Measurements from ENCODE around the gene KEAP1. TPM values are rescaled to one million over a fixed set of nuclear protein-coding genes. Genes with fewer than 3 reads are reported as not detected.

KEAP1 gene
- total and polyA plus RNA-seq, 2 of the 8 experiments (the other 6 are each of a cell fraction or from before 2014, with no cell fraction given) = 80.6 to 106 TPM

- H3K4me2 ChIP-seq (ENCODE audit: insufficient read depth in 1 of 2, low read depth in 2 of 2, low read length in 2 of 2) = no peak overlapping the region
- H3K4ac ChIP-seq (replicated peaks; ENCODE audit: insufficient read length, low read depth, low read length) = no peak overlapping the region
- ChIA-PET POLR2A (ENCODE audit: partially characterized antibody) (interaction anchor here (0.9 to 1.4 kb wide), 2 partner anchors 14 to 25 kb away, joined by 3 to 5 read pairs; no protein-coding TSS in a partner anchor), CTCF (ENCODE audit: partially characterized antibody) (interaction anchor here (0.7 to 1.7 kb wide), 7 partner anchors 9 to 32 kb away, joined by 3 to 11 read pairs (median 3); no protein-coding TSS in a partner anchor)
- no peaks in the 10 kb centered on the region for H3K79me1 ChIP-seq (ENCODE audit: low read depth, low read length)
- TF ChIP-seq RXRA (IDR thresholded peaks at IDR 0.05; ENCODE audit: insufficient read depth, low read depth, low read length) = no peak
- no peak for TF ChIP-seq POLR2AphosphoS5 (IDR thresholded peaks at IDR 0.05; ENCODE audit: low read depth, low read length)
- no peak for TF ChIP-seq SUZ12 (IDR thresholded peaks at IDR 0.05; ENCODE audit: low read length)
- no peak for TF ChIP-seq RBBP5 (IDR thresholded peaks at IDR 0.05; ENCODE audit: borderline replicate concordance, low read depth, low read length)
- no peak for TF ChIP-seq POLR2A (IDR thresholded peaks at IDR 0.05; ENCODE audit: control extremely low read depth in 1 of 2, low read depth in 2 of 2, low read length in 2 of 2)
- TF ChIP-seq KDM4A (IDR thresholded peaks at IDR 0.05; ENCODE audit: low read depth, low read length, severe bottlenecking) = no peak
- H3K27me3 ChIP-seq (replicated peaks in 1 of 4; ENCODE audit: control insufficient read depth in 3 of 4, extremely low read depth in 1 of 4, insufficient read depth in 3 of 4, low read length in 3 of 4) = no peaks in the 10 kb centered on the region
- H3K79me2 ChIP-seq (ENCODE audit: control insufficient read depth in 1 of 2, insufficient read depth in 2 of 2, low read length in 2 of 2) = no peaks in the 10 kb centered on the region
- FAIRE-seq (no peak), DNase-seq (ENCODE audit: low read depth in 1 of 2, low spot score in 2 of 2) (no peak)
- no peaks in the 10 kb centered on the region for H3K4me1 ChIP-seq (replicated peaks in 1 of 4; ENCODE audit: control insufficient read depth in 3 of 4, insufficient read depth in 4 of 4, low read length in 3 of 4)
- H2BK20ac ChIP-seq (ENCODE audit: low read length) = no peak overlapping the region
- H4K91ac ChIP-seq (replicated peaks; ENCODE audit: insufficient read length, low read length) = no peak overlapping the region
- H2AK5ac ChIP-seq (ENCODE audit: low read depth, low read length) = no peak overlapping the region
- H3K4me3 ChIP-seq (ENCODE audit: extremely low read depth in 1 of 4, insufficient read depth in 2 of 4, low read depth in 3 of 4, low read length in 4 of 4) = no peak overlapping the region
- H3K23me2 ChIP-seq (ENCODE audit: low read depth, low read length) = no peaks in the 10 kb centered on the region
- H4K20me1 ChIP-seq (replicated peaks in 1 of 2; ENCODE audit: control insufficient read depth in 1 of 2, insufficient read depth in 2 of 2, low read length in 2 of 2) = no peaks in the 10 kb centered on the region
- no peak overlapping the region for H2BK15ac ChIP-seq (ENCODE audit: low read length)
- no peak overlapping the region for H3K27ac ChIP-seq (ENCODE audit: low read depth, low read length)
- H2BK120ac ChIP-seq (replicated peaks; ENCODE audit: low read depth, low read length) = no peak overlapping the region
- H2AFZ ChIP-seq (ENCODE audit: low read length) = no peak overlapping the region
- H4K5ac ChIP-seq (ENCODE audit: insufficient read length, low read depth, low read length) = no peak overlapping the region
- no peak overlapping the region for H3K23ac ChIP-seq (ENCODE audit: insufficient read length)
- H3K18ac ChIP-seq (ENCODE audit: extremely low read depth, low read length) = no peak overlapping the region
- no peak overlapping the region for H4K8ac ChIP-seq (ENCODE audit: extremely low read depth, insufficient read depth, low read length)
- H3K14ac ChIP-seq (ENCODE audit: insufficient read length) = no peak overlapping the region
- H3K9ac ChIP-seq (replicated peaks in 1 of 4; ENCODE audit: extremely low read depth in 1 of 4, low read depth in 3 of 4, low read length in 3 of 4) = no peak overlapping the region
- no peak overlapping the region for H3K56ac ChIP-seq (replicated peaks; ENCODE audit: insufficient read length, low read depth, low read length)
- H2BK5ac ChIP-seq (ENCODE audit: low read depth, low read length) = no peak overlapping the region
- 87% methylated on average over 20 of the region's 20 CpGs; no CpG with 5 or more reads in 1 of the 2 experiments for WGBS, 2 experiments (ENCODE audit: extremely low coverage in 1 of 2, insufficient coverage in 1 of 2, insufficient read length in 1 of 2, insufficient replicate concordance in 2 of 2, low coverage in 1 of 2, low lambda C conversion rate in 2 of 2, missing lambda C conversion rate in 1 of 2)
- H2BK12ac ChIP-seq (ENCODE audit: low read depth, low read length) = no peak overlapping the region
- H3K36me3 ChIP-seq (ENCODE audit: control insufficient read depth in 2 of 4, insufficient read depth in 4 of 4, low read length in 3 of 4) = no peaks in the 10 kb centered on the region
- H3K9me3 ChIP-seq (ENCODE audit: insufficient read depth in 2 of 2, low read depth in 1 of 2, low read length in 1 of 2) = no peaks in the 10 kb centered on the region
These were observed 35.2 kb upstream of the KEAP1 start for GRCh38 chr19:10538204-10538983.

Data from H1 (cell line).